ENCODE data around the gene PPM1G.
A peak's percentile ranks its signal among the peaks of the same experiment; 100 is the strongest.

PPM1G gene

DNA sequence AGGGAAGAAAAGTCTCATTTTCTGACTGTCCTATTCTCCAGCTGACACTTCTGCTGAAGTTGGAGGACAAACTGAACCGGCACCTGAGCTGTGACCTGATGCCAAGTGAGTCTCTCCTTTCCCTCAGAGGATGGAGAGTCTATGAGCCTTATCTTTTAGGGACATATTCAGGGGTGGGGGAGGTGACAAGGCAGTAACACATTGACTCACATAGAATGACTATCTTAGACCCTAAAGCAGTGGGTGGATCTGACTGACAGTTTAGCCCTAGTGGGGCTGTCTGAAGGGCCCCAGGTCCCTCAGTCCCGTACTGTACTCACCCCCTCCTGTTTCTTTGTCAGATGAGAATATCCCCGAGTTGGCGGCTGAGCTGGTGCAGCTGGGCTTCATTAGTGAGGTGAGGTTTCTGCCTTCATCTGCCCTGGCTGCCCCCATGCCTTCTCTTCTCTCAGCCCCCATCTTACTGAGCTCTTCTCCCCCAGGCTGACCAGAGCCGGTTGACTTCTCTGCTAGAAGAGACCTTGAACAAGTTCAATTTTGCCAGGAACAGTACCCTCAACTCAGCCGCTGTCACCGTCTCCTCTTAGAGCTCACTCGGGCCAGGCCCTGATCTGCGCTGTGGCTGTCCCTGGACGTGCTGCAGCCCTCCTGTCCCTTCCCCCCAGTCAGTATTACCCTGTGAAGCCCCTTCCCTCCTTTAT, 32.0 kb upstream of the PPM1G start:
- no peak for TF ChIP-seq ZBTB7A (IDR thresholded peaks at IDR 0.05; ENCODE audit: low read depth)
- no peak for TF ChIP-seq CREB1 (IDR thresholded peaks at IDR 0.05; ENCODE audit: low read depth)
- no peak for TF ChIP-seq TCF12 (IDR thresholded peaks at IDR 0.05; ENCODE audit: low read depth)
- TF ChIP-seq NFIC (IDR thresholded peaks at IDR 0.05): no peak
- no peak for TF ChIP-seq YY1 (IDR thresholded peaks at IDR 0.05; ENCODE audit: low read depth)
- no peak for TF ChIP-seq CEBPB (IDR thresholded peaks at IDR 0.05)
- TF ChIP-seq RAD21 (IDR thresholded peaks at IDR 0.05; ENCODE audit: low read depth): no peak
- TF ChIP-seq FOXM1 (IDR thresholded peaks at IDR 0.05; ENCODE audit: borderline replicate concordance, low read depth): no peak
- no peak for TF ChIP-seq EGR1 (IDR thresholded peaks at IDR 0.05)
- TF ChIP-seq TAF1 (IDR thresholded peaks at IDR 0.05; ENCODE audit: low read depth): no peak

GRCh38 chr2:27435628-27436027, 26.2 kb upstream of the PPM1G start:
- TF ChIP-seq REST (IDR thresholded peaks at IDR 0.05; ENCODE audit: low read depth) (no peak), EP300 (IDR thresholded peaks at IDR 0.05; ENCODE audit: borderline replicate concordance) (no peak), TEAD4 (IDR thresholded peaks at IDR 0.05) (no peak), FOXM1 (IDR thresholded peaks at IDR 0.05; ENCODE audit: borderline replicate concordance, low read depth) (no peak), TAF1 (IDR thresholded peaks at IDR 0.05; ENCODE audit: low read depth) (no peak), ZBTB7A (IDR thresholded peaks at IDR 0.05; ENCODE audit: low read depth) (no peak), TCF12 (IDR thresholded peaks at IDR 0.05; ENCODE audit: low read depth) (no peak), NFIC (IDR thresholded peaks at IDR 0.05) (no peak), MAX (IDR thresholded peaks at IDR 0.05) (no peak), CEBPB (IDR thresholded peaks at IDR 0.05) (no peak), YY1 (IDR thresholded peaks at IDR 0.05; ENCODE audit: low read depth) (no peak), RAD21 (IDR thresholded peaks at IDR 0.05; ENCODE audit: low read depth) (no peak), EGR1 (IDR thresholded peaks at IDR 0.05) (no peak), CREB1 (IDR thresholded peaks at IDR 0.05; ENCODE audit: low read depth) (no peak), USF1 (IDR thresholded peaks at IDR 0.05) (no peak)

GRCh38 chr2:27431395-27431794, 22.0 kb upstream of the PPM1G start:
- TF ChIP-seq ZBTB7A (IDR thresholded peaks at IDR 0.05; ENCODE audit: low read depth) (no peak), USF1 (IDR thresholded peaks at IDR 0.05) (0 out of 2 replicates have a peak, but pooled peaks have one; percentile 19), TCF12 (IDR thresholded peaks at IDR 0.05; ENCODE audit: low read depth) (no peak)

GRCh38 chr2:27428978-27429541, 19.7 kb upstream of the PPM1G start:
- TF ChIP-seq TEAD4 (IDR thresholded peaks at IDR 0.05): no peak
- TF ChIP-seq USF1 (IDR thresholded peaks at IDR 0.05): no peak
- no peak for TF ChIP-seq FOXM1 (IDR thresholded peaks at IDR 0.05; ENCODE audit: borderline replicate concordance, low read depth)
- no peak for TF ChIP-seq ZBTB7A (IDR thresholded peaks at IDR 0.05; ENCODE audit: low read depth)
- TF ChIP-seq MAX (IDR thresholded peaks at IDR 0.05): peak; percentile 55; the same call in 1 of the 2 replicates
- TF ChIP-seq EP300 (IDR thresholded peaks at IDR 0.05; ENCODE audit: borderline replicate concordance): 0 out of 2 replicates have a peak, but pooled peaks have one; percentile 5
- TF ChIP-seq RAD21 (IDR thresholded peaks at IDR 0.05; ENCODE audit: low read depth): no peak
- TF ChIP-seq CREB1 (IDR thresholded peaks at IDR 0.05; ENCODE audit: low read depth): no peak
- TF ChIP-seq REST (IDR thresholded peaks at IDR 0.05; ENCODE audit: low read depth): no peak

DNA sequence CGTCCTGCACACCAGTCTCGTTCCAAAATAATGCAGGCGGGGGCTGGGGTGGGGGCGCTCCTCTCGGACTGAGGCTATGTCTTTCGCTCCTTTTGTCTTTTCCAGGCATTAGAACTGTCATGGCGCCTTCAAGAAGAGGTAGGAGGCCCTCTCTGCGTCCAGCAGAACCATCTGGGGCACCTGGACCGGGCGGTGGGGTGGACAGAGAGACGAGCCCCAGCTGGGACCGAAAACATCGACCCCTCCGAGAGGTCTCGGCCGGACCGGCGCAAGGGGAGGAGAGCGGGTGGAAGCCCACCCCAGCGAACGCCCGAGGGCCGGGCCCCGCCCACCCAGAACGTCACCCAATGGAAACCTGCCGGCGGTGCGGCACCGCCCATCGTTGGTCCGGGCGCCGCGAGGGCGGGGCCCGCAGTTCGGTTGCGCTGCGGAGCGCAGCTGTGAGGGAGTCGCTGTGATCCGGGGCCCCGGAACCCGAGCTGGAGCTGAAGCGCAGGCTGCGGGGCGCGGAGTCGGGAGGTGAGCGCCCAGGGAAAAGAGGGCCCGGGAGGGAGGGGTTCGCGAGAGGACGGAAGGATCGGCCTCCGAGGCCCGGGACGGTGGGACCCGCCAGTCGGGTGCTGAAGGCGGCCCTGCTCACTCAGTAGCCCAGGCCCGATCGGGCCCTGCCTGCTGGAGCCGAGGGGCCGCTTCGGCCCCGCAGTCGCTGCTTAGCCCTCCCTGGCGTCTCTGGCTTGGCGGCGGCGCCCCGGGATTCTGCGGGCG, 19.0 kb upstream of the PPM1G start, which contains the start of gene NRBP1:
Gene NRBP1 (plus strand): TSS at position 419 of the 765 bp plus-strand sequence. CDS start 4,643 bp downstream, outside the sequence.
- TF ChIP-seq CEBPB (IDR thresholded peaks at IDR 0.05) (no peak), TEAD4 (IDR thresholded peaks at IDR 0.05) (no peak), REST (IDR thresholded peaks at IDR 0.05; ENCODE audit: low read depth) (no peak), YY1 (IDR thresholded peaks at IDR 0.05; ENCODE audit: low read depth) (peak; percentile 71), ZBTB7A (IDR thresholded peaks at IDR 0.05; ENCODE audit: low read depth) (peak; percentile 94), USF1 (IDR thresholded peaks at IDR 0.05) (no peak), EP300 (IDR thresholded peaks at IDR 0.05; ENCODE audit: borderline replicate concordance) (no peak), FOXM1 (IDR thresholded peaks at IDR 0.05; ENCODE audit: borderline replicate concordance, low read depth) (0 out of 2 replicates have a peak, but pooled peaks have one; percentile 16), TAF1 (IDR thresholded peaks at IDR 0.05; ENCODE audit: low read depth) (peak; percentile 86), MAX (IDR thresholded peaks at IDR 0.05) (no peak; the same call in none of the 2 replicates), CREB1 (IDR thresholded peaks at IDR 0.05; ENCODE audit: low read depth) (0 out of 2 replicates have a peak, but pooled peaks have one; percentile 22), TCF12 (IDR thresholded peaks at IDR 0.05; ENCODE audit: low read depth) (peak; percentile 64; the same call in 1 of the 2 replicates), NFIC (IDR thresholded peaks at IDR 0.05) (no peak), EGR1 (IDR thresholded peaks at IDR 0.05) (no peak), RAD21 (IDR thresholded peaks at IDR 0.05; ENCODE audit: low read depth) (no peak)

All from Ishikawa (cell line).